GM23248 (cell line): ENCODE results near the gene CALD1. TPM values are rescaled to one million over a fixed set of nuclear protein-coding genes. Genes with fewer than 3 reads are reported as not detected.

Source experiments
- DNase-seq: peaks from one replicate; pipeline ENCODE4 v3.0.0-alpha.2; 2015
- H2AFZ ChIP-seq: fragments of 200-600 bp; sonication (generic); 2 replicates; pipeline ENCODE4 v1.6.1; 2016; ENCODE audit warnings: antibody characterized with exemption
- H3F3A ChIP-seq: fragments of 200-600 bp; sonication (generic); 2 replicates; pipeline ENCODE4 v1.6.1; 2016; ENCODE audit warnings: mild to moderate bottlenecking, antibody characterized with exemption, mixed run types; ENCODE audit not compliant: insufficient read depth
- H3K27ac ChIP-seq: fragments of 200-600 bp; sonication (generic); 2 replicates; pipeline ENCODE4 v1.5.1; 2016; ENCODE audit warnings: mild to moderate bottlenecking
- H3K27me3 ChIP-seq: fragments of 200-600 bp; sonication (generic); replicated peaks from 2 replicates; pipeline ENCODE4 v1.6.1; 2016; ENCODE audit warnings: mild to moderate bottlenecking; ENCODE audit not compliant: insufficient read depth
- H3K36me3 ChIP-seq: fragments of 200-600 bp; sonication (generic); 2 replicates; pipeline ENCODE4 v1.6.1; 2016; ENCODE audit warnings: low read depth, mild to moderate bottlenecking
- H3K4me1 ChIP-seq: fragments of 200-600 bp; sonication (generic); 2 replicates; pipeline ENCODE4 v1.6.1; 2016; ENCODE audit warnings: mild to moderate bottlenecking; ENCODE audit not compliant: insufficient read depth
- H3K4me2 ChIP-seq: fragments of 200-600 bp; sonication (generic); one replicate; pipeline ENCODE4 v1.6.1; 2016; ENCODE audit warnings: mild to moderate bottlenecking; ENCODE audit not compliant: unreplicated experiment
- H3K4me3 ChIP-seq: fragments of 200-600 bp; sonication (generic); 2 replicates; pipeline ENCODE4 v1.5.1; 2016; ENCODE audit warnings: mild to moderate bottlenecking
- H3K79me2 ChIP-seq: fragments of 200-600 bp; sonication (generic); 2 replicates; pipeline ENCODE4 v1.6.1; 2016; ENCODE audit warnings: mild to moderate bottlenecking; ENCODE audit not compliant: insufficient read depth
- H3K9ac ChIP-seq: fragments of 200-600 bp; sonication (generic); 2 replicates; pipeline ENCODE4 v1.6.1; 2016; ENCODE audit warnings: mild to moderate bottlenecking
- H3K9me2 ChIP-seq: fragments of 200-600 bp; sonication (generic); 2 replicates; pipeline ENCODE4 v1.6.1; 2016; ENCODE audit warnings: mixed run types, mild to moderate bottlenecking, moderate library complexity; ENCODE audit not compliant: insufficient read depth
- H3K9me3 ChIP-seq: fragments of 200-600 bp; sonication (generic); one replicate; pipeline ENCODE4 v1.6.1; 2017; ENCODE audit warnings: low read depth
- H4K20me1 ChIP-seq: fragments of 200-600 bp; sonication (generic); 2 replicates; pipeline ENCODE4 v1.6.0; 2016; ENCODE audit not compliant: insufficient read depth
- EZH2 ChIP-seq: fragments of 200-600 bp; sonication (generic); IDR thresholded peaks from 2 replicates; pipeline ENCODE4 v1.6.1; 2018; ENCODE audit warnings: antibody characterized with exemption, mild to moderate bottlenecking; ENCODE audit not compliant: insufficient read depth, poor library complexity, severe bottlenecking
- EZH2phosphoT487 ChIP-seq: fragments of 200-600 bp; sonication (generic); IDR thresholded peaks from 2 replicates; pipeline ENCODE4 v1.6.1; 2018; ENCODE audit warnings: antibody characterized with exemption, moderate library complexity, mild to moderate bottlenecking, low read depth; ENCODE audit not compliant: insufficient read depth
- WGBS, 2 experiments: methylation state at CpG; one replicate each; pipeline ENCODE4 v1.1.6; 2015 to 2017; ENCODE audit warnings: low lambda C conversion rate in 2 of 2, low coverage in 1 of 2; ENCODE audit errors: missing lambda C conversion rate in 2 of 2; 5-methylcytosine and 5-hydroxymethylcytosine counted together
- in situ Hi-C: fragments of 300-500 bp; cut with MboI; formaldehyde crosslinking; loops from 2 replicates; pipeline ENCODE4 v1.15.0; 2020
- polyA plus RNA-seq: library from polyadenylated mRNA; unstranded; fragments of >200 nt; fragmentation: Nextera tagmentation; extraction: Ambion mirVana; gene quantifications from 2 replicates; pipeline ENCODE4 v1.2.1, GENCODE V29; 2016
- total RNA-seq: library from RNA; depleted of rRNA; stranded (reverse); fragments of >200 nt; shearing (Covaris generic); gene quantifications from 2 replicates; pipeline ENCODE4 v1.2.3, GENCODE V29; 2014

Gene CALD1
- total and polyA plus RNA-seq, 2 experiments from 2014 or later, result 698 to 1,687 TPM

DNA sequence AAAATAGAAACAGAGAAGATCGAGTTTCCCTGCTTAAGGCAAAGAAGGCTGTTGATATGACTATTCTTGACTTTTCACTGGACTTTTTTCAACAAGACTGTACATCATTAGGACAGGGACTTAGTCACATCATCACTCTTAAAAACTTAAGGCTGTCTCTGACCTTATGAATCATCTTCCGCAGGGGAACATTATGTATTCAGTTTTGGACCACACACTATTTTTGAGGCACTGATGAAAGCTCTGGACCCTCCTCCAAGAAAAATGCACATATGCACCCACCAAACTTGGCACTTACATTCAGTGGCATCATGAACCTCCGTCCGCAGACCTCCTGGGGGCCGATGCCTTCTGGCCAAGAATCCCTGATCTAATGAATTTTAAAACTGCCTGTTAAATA is 96.4 kb downstream of the CALD1 start:
- Histone ChIP-seq H3F3A (peaks cover 79% of the 10 kb centered on the region), H3K4me2 (peak overlapping the region; percentile 29), H4K20me1 (peaks cover 5% of the 10 kb centered on the region; the same call in 1 of the 2 replicates), H3K9me3 (no peaks in the 10 kb centered on the region), H3K36me3 (0 out of 2 replicates have a peak, but pooled peaks cover 21% of the 10 kb centered on the region), H3K9ac (0 out of 2 replicates have a peak overlapping the region, but pooled peaks have one; percentile 11), H2AFZ (no peak overlapping the region), H3K79me2 (peaks cover 96% of the 10 kb centered on the region), H3K4me1 (peaks cover 54% of the 10 kb centered on the region), H3K4me3 (peak overlapping the region; percentile 5; the same call in 1 of the 2 replicates), H3K27me3 (no peaks in the 10 kb centered on the region), H3K9me2 (no peaks in the 10 kb centered on the region), H3K27ac (peak overlapping the region; percentile 52)
- in situ Hi-C loops, result no loop called here
- 3% methylated on average over 5 of the region's 5 CpGs for WGBS, 2 experiments
- no peak for TF ChIP-seq EZH2
- TF ChIP-seq EZH2phosphoT487, result no peak
- DNase-seq, result peak; percentile 80

DNA sequence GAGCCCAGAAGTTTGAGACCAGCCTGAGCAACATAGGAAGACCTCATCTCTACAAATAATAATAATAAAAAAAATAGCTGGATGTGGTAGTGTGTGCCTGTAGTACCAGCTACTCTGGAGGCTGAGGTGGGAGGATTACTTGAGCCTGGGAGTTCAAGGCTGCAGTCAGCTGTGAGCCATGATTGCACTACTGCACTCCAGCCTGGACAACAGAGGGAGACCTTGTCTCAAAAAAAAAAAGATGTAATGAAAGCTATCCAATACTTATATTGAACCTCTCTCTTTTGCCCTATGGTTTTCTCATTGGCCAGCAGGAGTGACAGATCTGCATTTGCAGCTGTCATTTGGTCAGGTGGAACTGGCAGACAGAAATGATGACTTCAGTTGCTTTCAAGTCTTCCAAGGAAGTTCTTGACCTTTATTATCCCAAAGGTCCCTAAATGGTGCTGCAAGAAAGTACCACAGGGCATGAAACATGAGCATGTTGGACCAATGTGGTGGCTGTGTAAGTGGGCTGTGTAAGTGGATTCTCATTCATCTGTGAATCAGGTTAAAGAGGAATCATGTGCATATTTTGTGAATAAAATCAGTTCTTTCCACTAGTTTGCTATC is 99.4 kb downstream of the CALD1 start:
- Histone ChIP-seq H3F3A (peaks cover 80% of the 10 kb centered on the region), H3K9ac (no peak overlapping the region), H3K27me3 (no peaks in the 10 kb centered on the region), H3K36me3 (peaks cover 30% of the 10 kb centered on the region), H2AFZ (no peak overlapping the region), H3K4me3 (no peak overlapping the region), H3K4me1 (peaks cover 38% of the 10 kb centered on the region), H3K9me3 (no peaks in the 10 kb centered on the region), H3K9me2 (no peaks in the 10 kb centered on the region), H3K27ac (peak overlapping the region; percentile 7; the same call in 1 of the 2 replicates), H3K79me2 (peaks cover 97% of the 10 kb centered on the region), H3K4me2 (no peak overlapping the region), H4K20me1 (peaks cover 5% of the 10 kb centered on the region; the same call in 1 of the 2 replicates)
- no peak for DNase-seq
- TF ChIP-seq EZH2, result no peak
- in situ Hi-C loops, result no loop called here

DNA sequence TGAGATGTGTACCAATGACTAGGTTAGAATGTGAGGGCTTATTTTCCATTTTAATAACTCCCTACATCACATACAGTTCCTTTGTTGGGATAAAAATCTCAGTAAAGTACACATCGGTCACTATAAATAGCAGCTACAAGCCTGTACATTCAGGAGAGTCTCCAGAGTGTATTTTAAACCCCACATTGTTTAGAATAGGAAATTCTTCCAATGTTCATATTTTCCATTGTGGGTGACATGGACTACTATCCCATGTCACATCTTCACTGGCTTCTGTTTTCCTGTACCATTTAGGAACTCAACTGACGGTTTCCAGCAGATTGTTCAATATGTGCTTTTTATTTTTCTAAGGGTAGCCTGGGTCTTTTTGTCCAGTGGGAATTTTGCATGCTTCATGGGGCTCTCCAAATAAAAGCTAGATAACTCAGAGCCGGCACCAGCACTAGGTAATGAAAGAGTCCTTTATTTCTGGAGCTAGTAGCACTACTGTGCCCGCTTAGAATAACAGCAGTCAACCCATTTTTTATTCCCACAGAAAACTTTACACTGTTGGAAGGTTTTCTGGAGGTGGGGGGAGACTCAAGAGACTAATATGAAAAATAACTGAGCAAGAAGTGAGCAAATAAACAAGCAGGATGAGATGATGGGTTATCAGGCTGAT is 100.5 kb downstream of the CALD1 start:
- TF ChIP-seq EZH2phosphoT487 (no peak), EZH2 (no peak)
- Histone ChIP-seq H3K4me1 (peaks cover 27% of the 10 kb centered on the region), H3K27me3 (no peaks in the 10 kb centered on the region), H3K9me2 (no peaks in the 10 kb centered on the region), H4K20me1 (peaks cover 5% of the 10 kb centered on the region; the same call in 1 of the 2 replicates), H3K27ac (peak overlapping the region; percentile 26; the same call in 1 of the 2 replicates), H3K36me3 (peaks cover 32% of the 10 kb centered on the region), H3K4me2 (no peak overlapping the region), H3K79me2 (peaks cover 97% of the 10 kb centered on the region), H3K9ac (no peak overlapping the region), H2AFZ (no peak overlapping the region), H3F3A (peaks cover 76% of the 10 kb centered on the region), H3K4me3 (no peak overlapping the region), H3K9me3 (no peaks in the 10 kb centered on the region)
- WGBS, 2 experiments, result 98 to 100% methylated on average over 4 of the region's 4 CpGs
- no peak for DNase-seq
- in situ Hi-C loops, result no loop called here

GRCh38 chr7:134882481-134882880 is 103.0 kb downstream of the CALD1 start:
- in situ Hi-C loops, result no loop called here
- no peaks in the 10 kb centered on the region for H3K9me2 ChIP-seq
- H3K4me1 ChIP-seq, result peaks cover 26% of the 10 kb centered on the region
- TF ChIP-seq EZH2phosphoT487, result no peak
- no peak for TF ChIP-seq EZH2
- peaks cover 71% of the 10 kb centered on the region for H3F3A ChIP-seq
- no peak overlapping the region for H3K27ac ChIP-seq
- no peaks in the 10 kb centered on the region for H3K27me3 ChIP-seq
- no peak overlapping the region for H3K9ac ChIP-seq
- WGBS, 2 experiments, result 47 to 62% methylated on average over 1 of the region's 1 CpG
- H3K4me3 ChIP-seq, result no peak overlapping the region
- no peaks in the 10 kb centered on the region for H3K9me3 ChIP-seq
- H4K20me1 ChIP-seq, result peaks cover 5% of the 10 kb centered on the region; the same call in 1 of the 2 replicates
- H2AFZ ChIP-seq, result no peak overlapping the region
- H3K4me2 ChIP-seq, result no peak overlapping the region
- DNase-seq, result no peak
- peaks cover 94% of the 10 kb centered on the region for H3K79me2 ChIP-seq
- H3K36me3 ChIP-seq, result peaks cover 31% of the 10 kb centered on the region
